Activated naive CD4-positive, alpha-beta T cell treated with anti-CD3 and anti-CD28 coated beads, Interleukin-2, amount 50 U/mL, for 24 hours (primary cell): ENCODE measurements around the gene SETDB1.
"Not testable (repeated sequence)": the region's sequence is repeated elsewhere in the genome, so short reads cannot be mapped to it uniquely, and the experiment has no call there.

ENCODE experiments used
- H3K27ac Mint-ChIP-seq: one replicate; pipeline ENCODE4 v1.8.0; 2021; ENCODE audit warnings: mild to moderate bottlenecking, mixed read lengths
- H3K27me3 Mint-ChIP-seq: one replicate; pipeline ENCODE4 v1.8.0; 2021; ENCODE audit warnings: mixed read lengths
- H3K36me3 Mint-ChIP-seq: one replicate; pipeline ENCODE4 v1.8.0; 2021; ENCODE audit warnings: mixed read lengths
- H3K4me1 Mint-ChIP-seq: one replicate; pipeline ENCODE4 v1.8.0; 2021; ENCODE audit warnings: mixed read lengths
- H3K4me3 Mint-ChIP-seq: one replicate; pipeline ENCODE4 v1.8.0; 2021; ENCODE audit warnings: mild to moderate bottlenecking, mixed read lengths
- H3K9me3 Mint-ChIP-seq: one replicate; pipeline ENCODE4 v1.8.0; 2021; ENCODE audit warnings: mixed read lengths

SETDB1 gene

DNA sequence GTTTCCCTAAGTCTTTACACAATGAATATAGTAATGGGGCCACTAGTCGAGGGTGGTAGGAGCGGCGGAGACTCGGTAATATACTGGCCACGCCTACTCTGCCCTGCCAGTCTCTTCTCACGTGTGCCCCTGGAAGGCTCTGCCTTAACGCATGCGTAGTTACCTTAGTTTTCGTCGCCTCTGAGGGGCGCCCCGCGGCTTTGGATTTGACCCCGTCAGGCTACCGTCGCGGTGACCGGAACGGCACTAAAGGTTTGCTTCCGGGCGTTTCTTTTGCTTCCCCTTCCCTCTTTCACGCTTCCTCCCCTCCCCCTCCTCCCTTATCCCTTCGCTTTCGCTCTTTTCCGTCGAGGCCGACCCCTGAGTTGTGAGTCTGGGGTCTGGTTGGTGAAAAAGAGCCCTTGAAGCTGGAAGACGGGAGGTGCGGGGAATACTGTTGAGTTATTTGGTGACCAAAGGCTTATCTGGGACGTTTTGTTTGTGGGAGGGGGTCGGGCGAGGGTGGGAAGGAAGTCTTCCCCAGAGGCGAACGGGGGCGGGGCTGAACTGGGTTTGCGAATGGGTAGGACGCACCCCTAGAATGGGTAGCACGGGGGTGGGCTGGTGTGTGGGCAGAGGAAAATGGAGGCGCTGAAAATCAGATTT lies at the start of gene SETDB1:
SETDB1 (plus strand) TSS at position 267 of the 645 bp plus-strand sequence. CDS start 1,352 bp downstream, outside the sequence.
- H3K4me1 Mint-ChIP-seq = peaks cover 35% of the 10 kb centered on the region
- peak within 1 kb of the TSS; percentile 90 for H3K4me3 Mint-ChIP-seq
- H3K36me3 Mint-ChIP-seq = peaks cover 22% of the 10 kb centered on the region
- H3K27ac Mint-ChIP-seq = peak within 1 kb of the TSS; percentile 96
- H3K9me3 Mint-ChIP-seq = no peaks in the 10 kb centered on the region
- H3K27me3 Mint-ChIP-seq = no peaks in the 10 kb centered on the region

- not testable (repeated sequence) for H3K27me3 Mint-ChIP-seq, H3K36me3 Mint-ChIP-seq, H3K9me3 Mint-ChIP-seq, H3K27ac Mint-ChIP-seq, H3K4me3 Mint-ChIP-seq
- H3K4me1 Mint-ChIP-seq = peaks cover 24% of the 10 kb centered on the region
Measured at GRCh38 chr1:150878931-150879330, 47.2 kb upstream of the SETDB1 start.

DNA sequence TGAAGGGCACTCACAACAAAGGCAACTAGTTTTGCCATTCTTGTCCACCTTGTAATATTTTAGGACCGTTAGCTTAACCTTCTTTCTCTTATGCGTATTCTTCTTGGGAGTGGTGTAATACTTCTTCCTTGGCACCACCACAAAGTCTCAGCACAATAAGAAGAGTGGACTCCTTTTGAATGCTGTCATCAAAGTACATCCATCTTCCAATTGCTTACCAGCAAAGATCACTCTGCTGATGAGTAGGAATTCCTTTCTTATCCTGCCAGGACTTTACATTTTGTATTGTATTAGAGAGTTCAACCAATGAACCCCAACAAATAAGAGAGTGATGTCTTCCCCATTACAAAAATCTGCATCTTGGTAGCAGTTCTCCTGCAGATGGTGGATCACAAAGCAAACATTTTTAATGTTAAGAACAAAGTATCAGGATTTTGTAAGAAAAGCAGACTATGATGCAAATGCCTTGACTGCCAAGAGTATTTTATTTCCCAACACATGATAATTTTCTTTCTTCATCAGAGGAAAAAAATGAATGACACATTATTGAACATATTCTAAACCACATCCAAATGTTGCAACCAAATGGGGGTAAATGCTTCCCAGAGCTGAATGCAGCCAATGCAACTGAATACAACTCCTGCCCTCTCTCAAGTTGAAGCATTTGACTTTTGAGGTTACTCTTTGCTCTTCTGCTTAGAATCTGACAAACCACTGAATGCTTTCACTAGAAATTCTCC lies 44.7 kb upstream of the SETDB1 start:
- Mint-ChIP-seq H3K27ac (peak overlapping the region; percentile 30), H3K9me3 (no peaks in the 10 kb centered on the region), H3K4me3 (no peak overlapping the region), H3K27me3 (no peaks in the 10 kb centered on the region), H3K4me1 (peaks cover 7% of the 10 kb centered on the region), H3K36me3 (no peaks in the 10 kb centered on the region)

DNA sequence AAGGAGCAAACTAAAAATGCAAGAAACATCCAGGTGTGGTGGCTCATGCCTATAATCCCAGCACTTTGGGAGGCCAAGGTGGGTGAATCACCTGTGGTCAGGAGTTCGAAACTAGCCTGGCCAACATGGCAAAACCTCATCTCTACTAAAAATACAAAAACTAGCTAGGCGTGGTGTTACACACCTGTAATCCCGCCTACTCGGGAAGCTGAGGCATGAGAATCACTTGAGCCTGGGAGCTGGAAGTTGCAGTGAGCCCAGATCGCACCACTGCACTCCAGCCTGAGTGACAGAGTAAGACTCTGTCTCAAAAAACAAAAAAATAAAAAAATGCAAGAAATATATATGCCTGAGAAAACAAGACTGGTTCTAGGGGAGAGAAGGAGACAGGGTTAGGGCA lies 43.0 kb upstream of the SETDB1 start:
- H3K27me3 Mint-ChIP-seq, H3K36me3 Mint-ChIP-seq, H3K4me1 Mint-ChIP-seq, H3K4me3 Mint-ChIP-seq, H3K27ac Mint-ChIP-seq, H3K9me3 Mint-ChIP-seq: not testable (repeated sequence)

DNA sequence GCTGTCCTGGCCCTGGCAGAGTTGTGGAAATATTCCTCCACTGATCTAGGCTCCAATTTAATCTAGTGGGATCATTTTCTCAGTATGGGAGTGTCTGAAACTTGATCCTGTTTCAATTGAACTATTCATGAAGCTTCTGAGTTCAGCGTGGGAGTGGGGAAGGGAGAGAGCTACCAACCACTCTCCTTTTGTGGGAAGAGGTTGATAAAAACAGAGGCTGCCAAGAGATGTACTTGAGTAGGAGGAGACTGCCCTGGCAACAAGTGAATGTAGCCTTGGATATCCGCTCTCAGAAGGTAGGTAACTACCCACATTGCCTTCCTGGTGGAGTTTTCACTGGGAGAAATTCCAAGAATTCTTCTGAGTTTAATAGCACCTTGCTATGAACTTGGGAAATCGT lies 39.1 kb upstream of the SETDB1 start, which contains the start of gene CTXND2:
CTXND2 (plus strand) TSS at position 119 of the 400 bp plus-strand sequence. CDS start 25,179 bp downstream, outside the sequence.
- no peak within 1 kb of the TSS for H3K27ac Mint-ChIP-seq
- H3K36me3 Mint-ChIP-seq = peaks cover 2% of the 10 kb centered on the region
- H3K4me3 Mint-ChIP-seq = no peak within 1 kb of the TSS
- H3K4me1 Mint-ChIP-seq = peaks cover 29% of the 10 kb centered on the region
- H3K27me3 Mint-ChIP-seq = no peaks in the 10 kb centered on the region
- no peaks in the 10 kb centered on the region for H3K9me3 Mint-ChIP-seq

DNA sequence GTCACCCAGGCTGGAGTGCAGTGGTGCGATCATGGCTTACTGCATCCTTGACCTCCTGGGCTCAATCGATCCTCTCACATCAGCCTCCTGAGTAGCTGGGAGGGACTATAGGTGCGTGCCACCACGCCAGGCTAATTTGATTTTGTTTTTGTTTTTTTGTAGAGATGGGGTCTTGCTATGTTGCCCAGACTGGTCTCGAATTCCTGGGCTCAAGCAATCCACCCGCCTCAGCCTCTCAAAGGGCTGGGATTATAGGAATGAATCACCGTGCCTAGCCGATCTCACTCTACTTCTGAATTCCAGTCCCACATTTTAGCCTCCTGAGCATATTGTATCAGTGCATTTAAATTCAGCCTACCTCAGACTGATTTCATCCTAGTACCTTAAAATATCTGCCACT lies 37.4 kb upstream of the SETDB1 start:
- no peak overlapping the region for H3K27ac Mint-ChIP-seq

DNA sequence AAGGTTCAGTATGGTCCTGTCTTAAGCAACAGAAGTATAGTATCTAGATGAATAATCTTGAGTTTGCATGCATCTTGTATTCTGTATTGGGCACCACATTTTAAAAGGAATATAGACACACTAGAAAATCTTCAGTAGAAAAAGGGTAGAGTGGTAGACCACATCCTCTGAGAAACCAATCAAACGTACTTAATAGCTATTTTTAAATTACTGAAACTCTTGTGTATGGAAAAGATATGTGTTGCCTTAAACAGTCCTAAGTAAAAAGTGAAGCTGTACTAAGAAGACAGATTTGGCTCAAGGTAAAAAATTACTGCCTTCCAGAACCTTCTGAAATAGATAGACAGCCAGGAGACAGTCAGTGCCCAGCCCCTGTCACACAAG lies 36.1 kb upstream of the SETDB1 start:
- Mint-ChIP-seq H3K27me3 (no peaks in the 10 kb centered on the region), H3K4me3 (peak overlapping the region; percentile 61), H3K36me3 (peaks cover 2% of the 10 kb centered on the region), H3K9me3 (no peaks in the 10 kb centered on the region), H3K4me1 (peaks cover 29% of the 10 kb centered on the region), H3K27ac (peak overlapping the region; percentile 53)

More for the DNA sequence above, 37.4 kb upstream of the SETDB1 start:
- peaks cover 2% of the 10 kb centered on the region for H3K36me3 Mint-ChIP-seq
- H3K27me3 Mint-ChIP-seq = no peaks in the 10 kb centered on the region
- H3K9me3 Mint-ChIP-seq = no peaks in the 10 kb centered on the region
- no peak overlapping the region for H3K4me3 Mint-ChIP-seq
- H3K4me1 Mint-ChIP-seq = peaks cover 29% of the 10 kb centered on the region

- Mint-ChIP-seq H3K4me3 (no peak overlapping the region), H3K36me3 (peaks cover 2% of the 10 kb centered on the region), H3K27me3 (peaks cover 1% of the 10 kb centered on the region), H3K27ac (no peak overlapping the region), H3K4me1 (peaks cover 31% of the 10 kb centered on the region), H3K9me3 (no peaks in the 10 kb centered on the region)
Measured at GRCh38 chr1:150893336-150893913, 32.7 kb upstream of the SETDB1 start.

- H3K27me3 Mint-ChIP-seq = peaks cover 1% of the 10 kb centered on the region
- no peak overlapping the region for H3K27ac Mint-ChIP-seq
- H3K4me1 Mint-ChIP-seq = peaks cover 14% of the 10 kb centered on the region
Measured at GRCh38 chr1:150895618-150896017, 30.5 kb upstream of the SETDB1 start.

DNA sequence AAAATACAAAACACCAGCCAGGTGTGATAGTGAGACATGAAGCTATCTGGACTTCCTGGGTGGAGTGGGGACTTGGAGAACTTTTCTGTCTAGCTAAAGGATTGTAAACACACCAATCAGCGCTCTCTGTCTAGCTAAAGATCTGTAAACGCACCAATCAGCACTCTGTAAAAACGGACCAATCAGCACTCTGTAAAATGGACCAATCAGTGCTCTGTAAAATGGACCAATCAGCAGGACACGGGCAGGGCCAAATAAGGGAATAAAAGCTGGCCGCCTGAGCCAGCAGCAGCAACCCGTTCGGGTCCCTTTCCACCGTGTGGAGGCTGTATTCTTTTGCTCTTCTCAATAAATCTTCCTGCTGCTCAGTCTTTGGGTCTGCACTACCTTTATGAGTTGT lies 26.4 kb upstream of the SETDB1 start:
- not testable (repeated sequence) for H3K4me3 Mint-ChIP-seq, H3K4me1 Mint-ChIP-seq, H3K27ac Mint-ChIP-seq, H3K27me3 Mint-ChIP-seq, H3K9me3 Mint-ChIP-seq, H3K36me3 Mint-ChIP-seq

More at GRCh38 chr1:150895618-150896017, 30.5 kb upstream of the SETDB1 start:
- H3K4me3 Mint-ChIP-seq = no peak overlapping the region
- no peaks in the 10 kb centered on the region for H3K36me3 Mint-ChIP-seq
- no peaks in the 10 kb centered on the region for H3K9me3 Mint-ChIP-seq

- H3K4me1 Mint-ChIP-seq = peaks cover 3% of the 10 kb centered on the region
- no peak overlapping the region for H3K4me3 Mint-ChIP-seq
- H3K36me3 Mint-ChIP-seq = no peaks in the 10 kb centered on the region
- no peaks in the 10 kb centered on the region for H3K9me3 Mint-ChIP-seq
- H3K27ac Mint-ChIP-seq = no peak overlapping the region
- no peaks in the 10 kb centered on the region for H3K27me3 Mint-ChIP-seq
Measured at GRCh38 chr1:150902346-150902745, 23.8 kb upstream of the SETDB1 start.

GRCh38 chr1:150902751-150903150 lies 23.4 kb upstream of the SETDB1 start:
- Mint-ChIP-seq H3K4me3 (no peak overlapping the region), H3K9me3 (no peaks in the 10 kb centered on the region), H3K27me3 (no peaks in the 10 kb centered on the region), H3K27ac (no peak overlapping the region), H3K4me1 (peaks cover 4% of the 10 kb centered on the region), H3K36me3 (no peaks in the 10 kb centered on the region)

- Mint-ChIP-seq H3K4me3 (no peak overlapping the region), H3K36me3 (no peaks in the 10 kb centered on the region), H3K4me1 (peaks cover 4% of the 10 kb centered on the region), H3K27ac (no peak overlapping the region), H3K9me3 (no peaks in the 10 kb centered on the region), H3K27me3 (no peaks in the 10 kb centered on the region)
Measured at GRCh38 chr1:150905301-150905700, 20.9 kb upstream of the SETDB1 start.

DNA sequence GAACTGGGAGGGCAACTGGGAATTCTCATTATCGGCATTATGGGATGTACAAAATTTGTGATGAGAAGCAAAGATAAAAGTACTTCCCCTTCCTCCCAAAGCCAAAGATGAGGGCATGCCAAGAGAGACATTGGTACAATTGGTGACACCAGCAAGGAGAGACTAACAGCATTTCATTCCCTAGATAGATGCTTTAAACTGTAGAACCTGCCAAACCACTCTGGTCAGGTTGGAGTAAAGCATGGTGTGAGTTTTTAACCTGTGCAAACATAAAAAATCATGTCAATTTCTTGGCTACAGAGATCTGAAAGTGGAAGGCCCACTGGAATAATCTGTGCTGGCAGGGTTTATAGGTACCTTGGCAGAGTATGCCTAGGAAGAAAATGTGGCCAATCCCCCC lies 19.8 kb upstream of the SETDB1 start:
- Mint-ChIP-seq H3K4me3 (no peak overlapping the region), H3K36me3 (no peaks in the 10 kb centered on the region), H3K27ac (no peak overlapping the region), H3K9me3 (no peaks in the 10 kb centered on the region), H3K27me3 (no peaks in the 10 kb centered on the region), H3K4me1 (peaks cover 4% of the 10 kb centered on the region)

DNA sequence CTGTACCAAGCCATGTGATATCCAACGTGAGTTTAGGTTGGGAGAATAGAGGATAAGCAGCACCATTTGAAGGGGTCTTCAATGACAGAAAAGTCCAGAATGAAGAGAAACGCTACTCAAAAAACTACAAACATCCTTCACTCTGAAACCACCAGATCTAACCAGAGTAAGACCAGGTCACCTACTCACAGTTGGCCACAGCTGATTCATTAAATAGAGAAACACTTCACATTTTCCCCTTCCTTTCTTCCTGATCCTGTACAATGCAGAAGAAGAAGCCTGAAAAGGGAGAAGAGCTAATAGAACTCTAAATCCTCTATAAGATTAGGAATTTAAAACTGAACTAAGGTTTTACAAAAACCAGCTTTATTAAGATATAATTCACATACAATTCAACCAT lies 19.4 kb upstream of the SETDB1 start:
- Mint-ChIP-seq H3K27ac (no peak overlapping the region), H3K4me3 (no peak overlapping the region), H3K36me3 (no peaks in the 10 kb centered on the region), H3K4me1 (peaks cover 4% of the 10 kb centered on the region), H3K27me3 (no peaks in the 10 kb centered on the region), H3K9me3 (no peaks in the 10 kb centered on the region)

- H3K9me3 Mint-ChIP-seq = no peaks in the 10 kb centered on the region
- H3K4me3 Mint-ChIP-seq = no peak overlapping the region
- H3K36me3 Mint-ChIP-seq = no peaks in the 10 kb centered on the region
- no peaks in the 10 kb centered on the region for H3K27me3 Mint-ChIP-seq
- H3K27ac Mint-ChIP-seq = no peak overlapping the region
- H3K4me1 Mint-ChIP-seq = peaks cover 4% of the 10 kb centered on the region
Measured at GRCh38 chr1:150909585-150910180, 16.5 kb upstream of the SETDB1 start.
